ENCODE measurements around the gene ZNF385C.
A peak's percentile ranks its signal among the peaks of the same experiment; 100 is the strongest.
"Not testable (repeated sequence)": the region's sequence is repeated elsewhere in the genome, so short reads cannot be mapped to it uniquely, and the experiment has no call there.

ZNF385C gene

GRCh38 chr17:42050393-42051012 is 47.8 kb downstream of the ZNF385C start, which contains the start of gene C17orf113:
C17orf113 (minus strand) TSS chr17:42050601; CDS start chr17:42043376, 7,225 bp downstream.
- DNase-seq (ENCODE audit: low read depth): peak; percentile 13

- no peak for DNase-seq (ENCODE audit: low read depth)
These were observed 48.4 kb downstream of the ZNF385C start for GRCh38 chr17:42049834-42050392.

GRCh38 chr17:42047343-42047742 is 50.9 kb downstream of the ZNF385C start:
- DNase-seq (ENCODE audit: low read depth): no peak

GRCh38 chr17:42045719-42046118 is 52.6 kb downstream of the ZNF385C start:
- no peak for DNase-seq (ENCODE audit: low read depth)

GRCh38 chr17:42042598-42043319 is 55.5 kb downstream of the ZNF385C start:
- no peak for DNase-seq (ENCODE audit: low read depth)

- no peak for DNase-seq (ENCODE audit: low read depth)
These were observed 56.7 kb downstream of the ZNF385C start for GRCh38 chr17:42041619-42042018.

- no peak for DNase-seq (ENCODE audit: low read depth)
These were observed 57.5 kb downstream of the ZNF385C start for GRCh38 chr17:42040818-42041217.

- no peak for DNase-seq (ENCODE audit: low read depth)
These were observed 58.2 kb downstream of the ZNF385C start for GRCh38 chr17:42039794-42040763.

- no peak for DNase-seq (ENCODE audit: low read depth)
These were observed 59.9 kb downstream of the ZNF385C start for GRCh38 chr17:42038221-42038973.

- DNase-seq (ENCODE audit: low read depth): no peak
These were observed 64.2 kb downstream of the ZNF385C start for GRCh38 chr17:42034059-42034458.

GRCh38 chr17:42031584-42031983 is 66.7 kb downstream of the ZNF385C start:
- DNase-seq (ENCODE audit: low read depth): no peak

- no peak for DNase-seq (ENCODE audit: low read depth)
These were observed 69.5 kb downstream of the ZNF385C start for GRCh38 chr17:42028791-42029127.

- DNase-seq (ENCODE audit: low read depth): no peak
These were observed 70.1 kb downstream of the ZNF385C start for GRCh38 chr17:42027961-42028790.

GRCh38 chr17:42027590-42027889 is 70.7 kb downstream of the ZNF385C start:
- DNase-seq (ENCODE audit: low read depth): no peak

- no peak for DNase-seq (ENCODE audit: low read depth)
These were observed 71.2 kb downstream of the ZNF385C start for GRCh38 chr17:42026857-42027589.

- no peak for DNase-seq (ENCODE audit: low read depth)
These were observed 72.3 kb downstream of the ZNF385C start for GRCh38 chr17:42025936-42026335.

GRCh38 chr17:42025191-42025579 is 73.1 kb downstream of the ZNF385C start:
- no peak for DNase-seq (ENCODE audit: low read depth)

- no peak for DNase-seq (ENCODE audit: low read depth)
These were observed 74.5 kb downstream of the ZNF385C start for GRCh38 chr17:42023524-42024349.

GRCh38 chr17:42020845-42021244 is 77.4 kb downstream of the ZNF385C start:
- DNase-seq (ENCODE audit: low read depth): not testable (repeated sequence)
